Activated CD8-positive, alpha-beta T cell treated with anti-CD3 and anti-CD28 coated beads for 36 hours (primary cell): ENCODE data around the gene ECPAS. TPM values are rescaled to one million over a fixed set of nuclear protein-coding genes. Genes with fewer than 3 reads are reported as not detected.
"Not testable (repeated sequence)": the region's sequence is repeated elsewhere in the genome, so short reads cannot be mapped to it uniquely, and the experiment has no call there.

Experiments
- ATAC-seq: fragments of 200-7000 bp; cut with Tn5 transposase; one replicate; pipeline ENCODE4 v1.10.0; 2021; ENCODE audit warnings: mild to moderate bottlenecking, moderate library complexity
- CTCF ChIA-PET: fragments of 350-600 bp; sonication (Branson Sonifier 250); formaldehyde crosslinking; loops from one replicate; lab custom pipeline; 2021; ENCODE audit warnings: antibody characterized with exemption; lab: Charles Lee
- POLR2A ChIA-PET: fragments of 350-600 bp; sonication (Branson Sonifier 250); formaldehyde crosslinking; loops from one replicate; lab custom pipeline; 2021; ENCODE audit warnings: antibody characterized with exemption; lab: Charles Lee
- DNase-seq: peaks from one replicate; pipeline ENCODE4 v3.0.0-alpha.2; 2020
- H3K27ac Mint-ChIP-seq: one replicate; pipeline ENCODE4 v1.8.0; 2021; ENCODE audit warnings: mild to moderate bottlenecking, mixed read lengths
- H3K27me3 Mint-ChIP-seq: one replicate; pipeline ENCODE4 v1.8.0; 2021; ENCODE audit warnings: mixed read lengths
- H3K36me3 Mint-ChIP-seq: one replicate; pipeline ENCODE4 v1.8.0; 2021; ENCODE audit warnings: low read depth, mixed read lengths
- H3K4me1 Mint-ChIP-seq: one replicate; pipeline ENCODE4 v1.8.0; 2021; ENCODE audit warnings: low read depth, mixed read lengths
- H3K4me3 Mint-ChIP-seq: one replicate; pipeline ENCODE4 v1.8.0; 2021; ENCODE audit warnings: mild to moderate bottlenecking, moderate library complexity, mixed read lengths
- H3K9me3 Mint-ChIP-seq: one replicate; pipeline ENCODE4 v1.8.0; 2021; ENCODE audit warnings: mixed read lengths
- intact Hi-C: fragments of 100-400 bp; cut with micrococcal nuclease; formaldehyde crosslinking; loops from one replicate; pipeline ENCODE4 v1.10.0; 2022
- total RNA-seq, 2 experiments: library from RNA; stranded (reverse); gene quantifications; one replicate each; pipeline ENCODE4 v1.2.3, GENCODE V29; 2021
- TF ChIP-seq, protein P1 (sequence below): fragments of 200-600 bp; IDR thresholded peaks from one replicate; pipeline ENCODE4 v1.8.0; 2022; ENCODE audit warnings: antibody characterized with exemption, mild to moderate bottlenecking

Gene ECPAS
- total RNA-seq, 2 experiments from 2014 or later = 71.6 to 79.6 TPM

DNA sequence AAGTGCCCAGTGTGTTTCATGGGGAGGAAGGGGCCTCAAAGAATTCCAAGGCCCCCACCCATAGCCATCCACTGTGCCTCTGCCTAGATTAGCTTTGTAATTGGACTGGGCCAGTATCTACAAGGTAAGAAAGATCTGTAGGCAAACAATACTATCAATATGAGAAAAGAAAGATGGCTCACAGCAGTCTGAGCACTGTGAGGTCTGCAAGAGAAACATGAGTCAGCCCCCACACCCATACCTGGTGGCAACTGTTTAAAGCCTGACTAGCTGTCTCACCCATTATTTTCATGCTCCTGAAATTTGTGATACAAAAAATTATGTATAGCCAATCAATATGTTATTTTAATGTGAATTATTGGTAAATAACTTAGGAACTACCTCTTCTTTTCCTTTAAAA lies 30.8 kb upstream of the ECPAS start:
- Mint-ChIP-seq H3K9me3 (peaks cover 5% of the 10 kb centered on the region), H3K27ac (no peak overlapping the region), H3K36me3 (no peaks in the 10 kb centered on the region), H3K4me1 (no peaks in the 10 kb centered on the region), H3K27me3 (peaks cover 2% of the 10 kb centered on the region), H3K4me3 (no peak overlapping the region)
- CTCF ChIA-PET = no interaction called here
- DNase-seq (no peak), ATAC-seq (no peak)
- intact Hi-C loops = no loop called here
- TF ChIP-seq, protein P1, sequence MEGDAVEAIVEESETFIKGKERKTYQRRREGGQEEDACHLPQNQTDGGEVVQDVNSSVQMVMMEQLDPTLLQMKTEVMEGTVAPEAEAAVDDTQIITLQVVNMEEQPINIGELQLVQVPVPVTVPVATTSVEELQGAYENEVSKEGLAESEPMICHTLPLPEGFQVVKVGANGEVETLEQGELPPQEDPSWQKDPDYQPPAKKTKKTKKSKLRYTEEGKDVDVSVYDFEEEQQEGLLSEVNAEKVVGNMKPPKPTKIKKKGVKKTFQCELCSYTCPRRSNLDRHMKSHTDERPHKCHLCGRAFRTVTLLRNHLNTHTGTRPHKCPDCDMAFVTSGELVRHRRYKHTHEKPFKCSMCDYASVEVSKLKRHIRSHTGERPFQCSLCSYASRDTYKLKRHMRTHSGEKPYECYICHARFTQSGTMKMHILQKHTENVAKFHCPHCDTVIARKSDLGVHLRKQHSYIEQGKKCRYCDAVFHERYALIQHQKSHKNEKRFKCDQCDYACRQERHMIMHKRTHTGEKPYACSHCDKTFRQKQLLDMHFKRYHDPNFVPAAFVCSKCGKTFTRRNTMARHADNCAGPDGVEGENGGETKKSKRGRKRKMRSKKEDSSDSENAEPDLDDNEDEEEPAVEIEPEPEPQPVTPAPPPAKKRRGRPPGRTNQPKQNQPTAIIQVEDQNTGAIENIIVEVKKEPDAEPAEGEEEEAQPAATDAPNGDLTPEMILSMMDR = no peak
- POLR2A ChIA-PET = no interaction called here

DNA sequence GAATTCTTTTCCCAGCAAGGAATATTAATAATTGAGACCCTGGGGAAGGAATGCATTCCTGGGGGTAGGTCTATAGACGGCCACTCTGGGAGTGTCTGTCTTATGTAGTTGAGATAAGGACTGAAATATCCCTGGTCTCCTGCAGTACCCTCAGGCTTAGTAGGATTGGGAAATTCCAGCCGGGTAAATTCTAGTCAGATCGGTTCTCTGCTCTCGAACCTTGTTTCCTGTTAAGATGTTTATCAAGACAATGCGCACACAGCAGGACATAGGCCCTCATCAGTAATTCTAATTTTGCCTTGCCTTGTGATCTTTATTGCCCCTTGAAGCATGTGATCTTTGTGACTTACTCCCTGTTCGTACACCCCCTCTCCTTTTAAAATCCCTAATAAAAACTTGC lies 27.4 kb upstream of the ECPAS start:
- H3K27ac Mint-ChIP-seq, H3K4me3 Mint-ChIP-seq, intact Hi-C loops, H3K9me3 Mint-ChIP-seq, H3K36me3 Mint-ChIP-seq, H3K4me1 Mint-ChIP-seq, DNase-seq, H3K27me3 Mint-ChIP-seq, ATAC-seq, POLR2A ChIA-PET, CTCF ChIA-PET: not testable (repeated sequence)

DNA sequence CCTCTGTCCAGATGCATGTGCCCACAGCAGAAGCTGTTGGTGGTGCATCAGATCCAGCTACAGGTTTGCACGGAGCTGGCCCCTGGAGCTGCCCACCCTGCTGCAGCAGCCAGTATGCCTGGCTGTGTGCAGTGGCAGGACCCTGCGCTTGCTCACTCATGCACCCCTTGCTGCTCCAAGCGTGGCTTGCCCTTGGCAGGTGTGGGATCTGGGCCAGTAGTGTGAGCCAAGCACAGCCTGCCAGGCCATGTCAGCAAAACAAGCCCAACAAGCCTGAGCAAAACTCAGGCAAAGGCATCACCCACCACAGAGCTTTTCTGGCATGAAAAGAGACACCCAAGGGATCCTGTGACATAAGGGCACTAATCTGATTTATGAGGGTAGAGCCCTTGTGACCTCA lies 18.3 kb upstream of the ECPAS start:
- ChIA-PET POLR2A (interaction anchor here (1.0 kb wide), 1 partner anchor 25 kb away, joined by 4 read pairs; no protein-coding TSS in a partner anchor), CTCF (no interaction called here)
- H3K9me3 Mint-ChIP-seq = no peaks in the 10 kb centered on the region
- no peaks in the 10 kb centered on the region for H3K36me3 Mint-ChIP-seq
- no peak overlapping the region for H3K4me3 Mint-ChIP-seq
- no peaks in the 10 kb centered on the region for H3K4me1 Mint-ChIP-seq
- H3K27me3 Mint-ChIP-seq = peaks cover 8% of the 10 kb centered on the region
- ATAC-seq = no peak
- TF ChIP-seq, protein P1 = no peak
- intact Hi-C loops = loop anchor here (2.0 kb wide), 1 partner anchor 20 kb away; no protein-coding TSS in a partner anchor
- DNase-seq = no peak
- H3K27ac Mint-ChIP-seq = no peak overlapping the region

DNA sequence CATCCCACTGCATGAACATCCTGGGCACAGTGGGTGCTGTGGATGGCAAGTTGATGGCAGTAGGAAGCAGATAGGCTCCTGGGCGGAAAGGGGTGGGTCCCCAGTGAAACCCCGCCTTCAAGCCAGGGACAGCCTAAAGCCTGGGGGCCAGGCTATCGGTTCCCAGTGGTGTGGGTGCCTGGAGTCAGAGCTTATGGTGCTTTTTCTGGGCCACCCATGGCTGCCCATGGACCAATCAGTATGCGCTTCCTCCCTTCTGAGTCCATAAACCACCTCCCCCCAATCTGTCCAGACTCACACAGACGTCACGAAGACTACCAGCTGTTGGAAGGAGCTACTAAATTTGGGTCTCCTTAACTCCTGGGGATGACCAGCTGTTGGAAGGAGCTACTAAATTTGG lies 17.5 kb upstream of the ECPAS start:
- intact Hi-C loops = loop anchor here (2.0 kb wide), 1 partner anchor 21 kb away; no protein-coding TSS in a partner anchor
- no peaks in the 10 kb centered on the region for H3K9me3 Mint-ChIP-seq
- H3K36me3 Mint-ChIP-seq = no peaks in the 10 kb centered on the region
- ChIA-PET CTCF (no interaction called here), POLR2A (no interaction called here)
- no peak for ATAC-seq
- DNase-seq = no peak
- H3K27me3 Mint-ChIP-seq = peaks cover 8% of the 10 kb centered on the region
- no peaks in the 10 kb centered on the region for H3K4me1 Mint-ChIP-seq
- no peak overlapping the region for H3K27ac Mint-ChIP-seq
- TF ChIP-seq, protein P1 = no peak
- no peak overlapping the region for H3K4me3 Mint-ChIP-seq

DNA sequence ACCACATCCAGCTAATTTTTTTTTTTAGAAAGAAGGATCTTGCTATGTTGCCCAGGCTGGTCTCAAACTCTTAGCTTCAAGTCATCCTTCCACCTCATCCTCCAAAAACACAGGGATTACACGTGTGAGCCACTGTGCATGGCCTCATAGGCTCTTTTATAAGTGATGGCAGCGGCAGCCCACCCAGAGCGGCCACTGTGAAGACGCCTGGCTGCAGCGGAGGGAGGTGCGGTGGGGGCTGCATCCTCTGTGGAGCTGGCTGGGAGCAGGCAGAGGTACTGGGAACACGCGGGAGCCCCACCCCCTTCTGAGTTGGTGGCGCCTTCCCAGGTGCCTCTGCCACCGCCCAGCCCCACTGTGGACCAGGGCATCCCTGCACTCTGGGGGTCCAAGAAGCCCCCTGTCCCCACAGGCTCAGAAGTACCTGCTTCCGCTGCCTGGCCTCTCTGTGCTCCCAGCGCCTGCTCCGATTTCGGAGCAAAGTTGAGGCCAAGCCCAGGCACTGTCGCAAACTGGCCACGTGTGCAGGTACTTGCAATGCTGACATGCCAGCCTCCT lies 16.9 kb upstream of the ECPAS start:
- ATAC-seq = no peak
- CTCF ChIA-PET = no interaction called here
- Mint-ChIP-seq H3K4me3 (no peak overlapping the region), H3K9me3 (no peaks in the 10 kb centered on the region), H3K27ac (no peak overlapping the region), H3K4me1 (no peaks in the 10 kb centered on the region), H3K36me3 (no peaks in the 10 kb centered on the region), H3K27me3 (peaks cover 8% of the 10 kb centered on the region)
- TF ChIP-seq, protein P1 = no peak
- intact Hi-C loops = no loop called here
- DNase-seq = no peak
- POLR2A ChIA-PET = no interaction called here

DNA sequence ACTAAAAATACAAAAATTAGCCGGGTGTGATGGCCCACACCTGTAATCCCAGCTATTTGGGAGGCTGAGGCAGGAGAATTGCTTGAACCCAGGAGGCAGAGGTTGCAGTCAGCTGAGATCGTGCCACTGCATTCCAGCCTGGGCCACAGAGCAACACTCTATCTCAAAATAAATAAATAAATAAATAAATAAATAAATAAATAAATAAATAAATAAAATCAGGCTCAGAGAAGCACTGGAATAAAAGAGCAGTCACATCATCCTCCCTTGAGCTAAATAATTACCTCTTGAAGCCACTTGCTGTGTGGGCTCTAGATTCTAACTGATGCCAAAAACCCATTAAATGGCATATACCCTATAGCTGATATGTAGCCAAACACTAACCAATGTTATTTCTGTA lies 13.0 kb upstream of the ECPAS start:
- H3K4me3 Mint-ChIP-seq, H3K27ac Mint-ChIP-seq, H3K27me3 Mint-ChIP-seq, H3K36me3 Mint-ChIP-seq, intact Hi-C loops, ATAC-seq, H3K9me3 Mint-ChIP-seq, H3K4me1 Mint-ChIP-seq, DNase-seq, CTCF ChIA-PET: not testable (repeated sequence)
- POLR2A ChIA-PET = interaction anchor here (0.6 kb wide), 1 partner anchor 186 kb away, joined by 3 read pairs; no protein-coding TSS in a partner anchor
